Effector memory CD8-positive, alpha-beta T cell (primary cell): ENCODE results near the gene TRAPPC14.
A peak's percentile ranks its signal among the peaks of the same experiment; 100 is the strongest.

ENCODE experiments used
- ATAC-seq: fragments of 150-1000 bp; cut with Tn5 transposase; replicated peaks from 2 replicates; pipeline ENCODE4 v1.10.0; 2021; ENCODE audit warnings: mild to moderate bottlenecking, moderate library complexity
- DNase-seq, 3 experiments: peaks; one replicate each; pipeline ENCODE4 v3.0.0; 2021
- H3K27ac Mint-ChIP-seq, 2 donors: one replicate each; pipeline ENCODE4 v1.8.0; 2022; ENCODE audit warnings: mild to moderate bottlenecking in 2 of 2, mixed read lengths in 2 of 2, moderate library complexity in 2 of 2
- H3K27me3 Mint-ChIP-seq, 2 donors: one replicate each; pipeline ENCODE4 v1.8.0; 2022; ENCODE audit warnings: mixed read lengths in 2 of 2
- H3K36me3 Mint-ChIP-seq: one replicate; pipeline ENCODE4 v1.8.0; 2022; ENCODE audit warnings: mild to moderate bottlenecking, moderate library complexity, mixed read lengths; ENCODE audit not compliant: insufficient read depth
- H3K4me1 Mint-ChIP-seq, 2 donors: one replicate each; pipeline ENCODE4 v1.8.0; 2022; ENCODE audit warnings: low read depth in 2 of 2, mixed read lengths in 2 of 2
- H3K4me3 Mint-ChIP-seq, 2 donors: one replicate each; pipeline ENCODE4 v1.8.0; 2022; ENCODE audit warnings: mild to moderate bottlenecking in 2 of 2, mixed read lengths in 2 of 2, moderate library complexity in 2 of 2
- H3K9me3 Mint-ChIP-seq, 2 donors: one replicate each; pipeline ENCODE4 v1.8.0; 2022; ENCODE audit warnings: mixed read lengths in 2 of 2

Gene TRAPPC14

GRCh38 chr7:100122568-100122967 is 36.0 kb downstream of the TRAPPC14 start:
- Mint-ChIP-seq H3K9me3 (no peaks in the 10 kb centered on the region), H3K36me3 (peaks cover 47% of the 10 kb centered on the region), H3K27me3 (no peaks in the 10 kb centered on the region), H3K4me1 (peaks cover 33 to 34% of the 10 kb centered on the region in 2 donors), H3K4me3 (no peak overlapping the region), H3K27ac (peak overlapping the region in 1 of 2 donors; percentile 35)
- ATAC-seq = no peak
- DNase-seq = no peak

- Mint-ChIP-seq H3K27me3 (no peaks in the 10 kb centered on the region), H3K36me3 (peaks cover 45% of the 10 kb centered on the region), H3K4me1 (peaks cover 33 to 34% of the 10 kb centered on the region in 2 donors), H3K27ac (peak overlapping the region in 1 of 2 donors; percentile 35), H3K9me3 (no peaks in the 10 kb centered on the region), H3K4me3 (no peak overlapping the region)
- DNase-seq (no peak), ATAC-seq (no peak)
Measured at GRCh38 chr7:100122067-100122466, 36.5 kb downstream of the TRAPPC14 start.

- DNase-seq (no peak), ATAC-seq (no peak)
- H3K4me3 Mint-ChIP-seq = peak overlapping the region; percentile 98 to 99
- no peaks in the 10 kb centered on the region for H3K27me3 Mint-ChIP-seq
- peaks cover 31% of the 10 kb centered on the region for H3K36me3 Mint-ChIP-seq
- no peaks in the 10 kb centered on the region for H3K9me3 Mint-ChIP-seq
- peak overlapping the region; percentile 99 for H3K27ac Mint-ChIP-seq
- peaks cover 28 to 29% of the 10 kb centered on the region in 2 donors for H3K4me1 Mint-ChIP-seq
Measured at GRCh38 chr7:100120733-100121036, 37.8 kb downstream of the TRAPPC14 start.

- DNase-seq = peak; percentile 59 to 74 (median 68)
- peak; percentile 63 for ATAC-seq
- Mint-ChIP-seq H3K4me3 (peak overlapping the region; percentile 98 to 99), H3K4me1 (peaks cover 26% of the 10 kb centered on the region in 2 donors), H3K9me3 (no peaks in the 10 kb centered on the region), H3K27ac (peak overlapping the region; percentile 99), H3K27me3 (no peaks in the 10 kb centered on the region), H3K36me3 (peaks cover 30% of the 10 kb centered on the region)
Measured at GRCh38 chr7:100119970-100120732, 38.4 kb downstream of the TRAPPC14 start.

GRCh38 chr7:100119072-100119969 is 39.2 kb downstream of the TRAPPC14 start, which contains the start of the genes CNPY4 and TAF6:
CNPY4 (plus strand) TSS chr7:100119634; CDS start chr7:100119745, 111 bp downstream.
TAF6 (minus strand) TSS chr7:100119358; CDS start chr7:100114209, 5,149 bp downstream.
- ATAC-seq = peak; percentile 75
- H3K27ac Mint-ChIP-seq = peak within 1 kb of the TSS; percentile 99
- DNase-seq = peak; percentile 93 to 94 (median 93)
- H3K4me1 Mint-ChIP-seq = peaks cover 22 to 26% of the 10 kb centered on the region in 2 donors
- no peaks in the 10 kb centered on the region for H3K27me3 Mint-ChIP-seq
- no peaks in the 10 kb centered on the region for H3K9me3 Mint-ChIP-seq
- H3K4me3 Mint-ChIP-seq = peak within 1 kb of the TSS; percentile 98 to 99
- peaks cover 32% of the 10 kb centered on the region for H3K36me3 Mint-ChIP-seq

GRCh38 chr7:100118388-100119071 is 40.0 kb downstream of the TRAPPC14 start:
- Mint-ChIP-seq H3K27me3 (no peaks in the 10 kb centered on the region), H3K27ac (peak overlapping the region; percentile 99), H3K36me3 (peaks cover 29% of the 10 kb centered on the region), H3K4me1 (peaks cover 20 to 26% of the 10 kb centered on the region in 2 donors), H3K9me3 (no peaks in the 10 kb centered on the region), H3K4me3 (peak overlapping the region; percentile 98 to 99)
- ATAC-seq (no peak), DNase-seq (no peak)

GRCh38 chr7:100115026-100115425 is 43.5 kb downstream of the TRAPPC14 start:
- DNase-seq (no peak), ATAC-seq (no peak)
- H3K4me1 Mint-ChIP-seq = peaks cover 13 to 18% of the 10 kb centered on the region in 2 donors
- no peak overlapping the region for H3K4me3 Mint-ChIP-seq
- no peaks in the 10 kb centered on the region for H3K9me3 Mint-ChIP-seq
- H3K27me3 Mint-ChIP-seq = no peaks in the 10 kb centered on the region
- peaks cover 39% of the 10 kb centered on the region for H3K36me3 Mint-ChIP-seq
- H3K27ac Mint-ChIP-seq = no peak overlapping the region

- peaks cover 38% of the 10 kb centered on the region for H3K36me3 Mint-ChIP-seq
- no peaks in the 10 kb centered on the region for H3K9me3 Mint-ChIP-seq
- peak overlapping the region in 1 of 2 donors; percentile 67 for H3K27ac Mint-ChIP-seq
- H3K27me3 Mint-ChIP-seq = no peaks in the 10 kb centered on the region
- DNase-seq (no peak), ATAC-seq (no peak)
- H3K4me1 Mint-ChIP-seq = peaks cover 0 to 1% of the 10 kb centered on the region in 2 donors
- H3K4me3 Mint-ChIP-seq = no peak overlapping the region
Measured at GRCh38 chr7:100111914-100112313, 46.6 kb downstream of the TRAPPC14 start.

- Mint-ChIP-seq H3K4me1 (peaks cover 0 to 1% of the 10 kb centered on the region in 2 donors), H3K9me3 (no peaks in the 10 kb centered on the region), H3K27ac (peak overlapping the region in 1 of 2 donors; percentile 67), H3K4me3 (no peak overlapping the region), H3K36me3 (peaks cover 38% of the 10 kb centered on the region), H3K27me3 (no peaks in the 10 kb centered on the region)
- DNase-seq (no peak), ATAC-seq (no peak)
Measured at GRCh38 chr7:100111156-100111555, 47.4 kb downstream of the TRAPPC14 start.

- Mint-ChIP-seq H3K27me3 (no peaks in the 10 kb centered on the region), H3K36me3 (peaks cover 38% of the 10 kb centered on the region), H3K27ac (no peak overlapping the region), H3K4me1 (peaks cover 0 to 1% of the 10 kb centered on the region in 2 donors), H3K4me3 (no peak overlapping the region), H3K9me3 (no peaks in the 10 kb centered on the region)
- no peak for DNase-seq
- ATAC-seq = no peak
Measured at GRCh38 chr7:100109521-100110163, 48.9 kb downstream of the TRAPPC14 start.

- H3K9me3 Mint-ChIP-seq = no peaks in the 10 kb centered on the region
- no peak overlapping the region for H3K4me3 Mint-ChIP-seq
- ATAC-seq (no peak), DNase-seq (no peak)
- H3K36me3 Mint-ChIP-seq = peaks cover 44% of the 10 kb centered on the region
- H3K27me3 Mint-ChIP-seq = no peaks in the 10 kb centered on the region
- H3K27ac Mint-ChIP-seq = peak overlapping the region in 1 of 2 donors; percentile 77
- H3K4me1 Mint-ChIP-seq = peaks cover 0 to 3% of the 10 kb centered on the region in 2 donors
Measured at GRCh38 chr7:100107890-100108289, 50.6 kb downstream of the TRAPPC14 start.

- no peaks in the 10 kb centered on the region for H3K27me3 Mint-ChIP-seq
- H3K27ac Mint-ChIP-seq = peak overlapping the region in 1 of 2 donors; percentile 77
- ATAC-seq (no peak), DNase-seq (no peak)
- H3K9me3 Mint-ChIP-seq = no peaks in the 10 kb centered on the region
- peaks cover 40% of the 10 kb centered on the region for H3K36me3 Mint-ChIP-seq
- no peak overlapping the region for H3K4me3 Mint-ChIP-seq
- H3K4me1 Mint-ChIP-seq = peaks cover 5 to 8% of the 10 kb centered on the region in 2 donors
Measured at GRCh38 chr7:100107125-100107737, 51.3 kb downstream of the TRAPPC14 start.
